PFSK-1 (cell line): Measurements from ENCODE around the gene IQGAP2.

Source experiments
- SIN3A ChIP-seq: IDR thresholded peaks from 2 replicates; pipeline ENCODE4 v1.6.1; 2012; ENCODE audit warnings: mild to moderate bottlenecking, low read length, moderate library complexity, borderline replicate concordance; ENCODE audit not compliant: insufficient read depth
- TAF1 ChIP-seq: IDR thresholded peaks from 2 replicates; pipeline ENCODE4 v1.6.1; 2012; ENCODE audit warnings: low read length, control low read depth, borderline replicate concordance; ENCODE audit not compliant: insufficient read depth
- TF ChIP-seq, protein P1 (sequence below), 2 experiments: IDR thresholded peaks; 2 replicates each; pipeline versions ENCODE4 v1.6.1 to v1.8.0; 2011 to 2012; ENCODE audit warnings: low read depth in 2 of 2, low read length in 2 of 2, control low read depth in 1 of 2, inconsistent platforms in 1 of 2, mild to moderate bottlenecking in 1 of 2, moderate library complexity in 1 of 2; ENCODE audit not compliant: insufficient read depth in 1 of 2

DNA sequence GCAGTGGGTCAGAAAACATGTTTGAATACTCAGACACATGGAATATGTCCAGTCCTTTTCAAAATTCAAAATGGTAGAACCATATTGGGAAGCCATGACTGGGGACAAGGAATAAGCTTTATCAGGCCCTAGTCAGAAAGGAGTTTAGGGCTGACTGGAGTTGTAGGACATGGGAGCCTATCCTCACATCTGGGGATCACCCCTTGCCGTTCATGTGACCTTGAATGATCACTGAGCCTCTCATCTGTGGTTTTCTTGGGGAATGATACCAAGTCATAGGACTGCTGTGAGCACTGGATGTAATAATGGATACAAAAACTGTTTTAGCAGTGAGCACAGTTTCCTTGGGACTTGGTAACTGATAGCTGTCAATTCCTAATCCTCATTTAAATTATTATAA, 84.7 kb downstream of the IQGAP2 start:
- TF ChIP-seq TAF1 = no peak
- TF ChIP-seq, protein P1, sequence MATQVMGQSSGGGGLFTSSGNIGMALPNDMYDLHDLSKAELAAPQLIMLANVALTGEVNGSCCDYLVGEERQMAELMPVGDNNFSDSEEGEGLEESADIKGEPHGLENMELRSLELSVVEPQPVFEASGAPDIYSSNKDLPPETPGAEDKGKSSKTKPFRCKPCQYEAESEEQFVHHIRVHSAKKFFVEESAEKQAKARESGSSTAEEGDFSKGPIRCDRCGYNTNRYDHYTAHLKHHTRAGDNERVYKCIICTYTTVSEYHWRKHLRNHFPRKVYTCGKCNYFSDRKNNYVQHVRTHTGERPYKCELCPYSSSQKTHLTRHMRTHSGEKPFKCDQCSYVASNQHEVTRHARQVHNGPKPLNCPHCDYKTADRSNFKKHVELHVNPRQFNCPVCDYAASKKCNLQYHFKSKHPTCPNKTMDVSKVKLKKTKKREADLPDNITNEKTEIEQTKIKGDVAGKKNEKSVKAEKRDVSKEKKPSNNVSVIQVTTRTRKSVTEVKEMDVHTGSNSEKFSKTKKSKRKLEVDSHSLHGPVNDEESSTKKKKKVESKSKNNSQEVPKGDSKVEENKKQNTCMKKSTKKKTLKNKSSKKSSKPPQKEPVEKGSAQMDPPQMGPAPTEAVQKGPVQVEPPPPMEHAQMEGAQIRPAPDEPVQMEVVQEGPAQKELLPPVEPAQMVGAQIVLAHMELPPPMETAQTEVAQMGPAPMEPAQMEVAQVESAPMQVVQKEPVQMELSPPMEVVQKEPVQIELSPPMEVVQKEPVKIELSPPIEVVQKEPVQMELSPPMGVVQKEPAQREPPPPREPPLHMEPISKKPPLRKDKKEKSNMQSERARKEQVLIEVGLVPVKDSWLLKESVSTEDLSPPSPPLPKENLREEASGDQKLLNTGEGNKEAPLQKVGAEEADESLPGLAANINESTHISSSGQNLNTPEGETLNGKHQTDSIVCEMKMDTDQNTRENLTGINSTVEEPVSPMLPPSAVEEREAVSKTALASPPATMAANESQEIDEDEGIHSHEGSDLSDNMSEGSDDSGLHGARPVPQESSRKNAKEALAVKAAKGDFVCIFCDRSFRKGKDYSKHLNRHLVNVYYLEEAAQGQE (IDR thresholded peaks at IDR 0.05; ENCODE audit: insufficient read depth in 1 of 2, low read depth in 2 of 2, low read length in 2 of 2) = no peak
- TF ChIP-seq SIN3A = no peak
